ENCODE data around the gene WLS.

GRCh38 chr1:68112835-68113243 lies 119.5 kb downstream of the WLS start:
- TF ChIP-seq MXI1 (IDR thresholded peaks at IDR 0.05; ENCODE audit: low read depth, low read length) (no peak), NFYB (IDR thresholded peaks at IDR 0.05; ENCODE audit: insufficient read depth, low read depth, low read length) (no peak), YY1 (IDR thresholded peaks at IDR 0.05; ENCODE audit: low read depth, low read length) (no peak), ATF3 (IDR thresholded peaks at IDR 0.05; ENCODE audit: borderline replicate concordance, extremely low read depth, low read depth, low read length) (no peak), SIN3A (IDR thresholded peaks at IDR 0.05; ENCODE audit: low read depth, low read length) (no peak), ZNF384 (IDR thresholded peaks at IDR 0.05; ENCODE audit: borderline replicate concordance, low read depth, low read length) (no peak), TBL1XR1 (IDR thresholded peaks at IDR 0.05; ENCODE audit: low read depth, low read length) (no peak), TCF12 (IDR thresholded peaks at IDR 0.05; ENCODE audit: low read depth, low read length) (no peak), SIX5 (IDR thresholded peaks at IDR 0.05; ENCODE audit: low read depth, low read length, severe bottlenecking) (no peak)
- TF ChIP-seq, protein P1, sequence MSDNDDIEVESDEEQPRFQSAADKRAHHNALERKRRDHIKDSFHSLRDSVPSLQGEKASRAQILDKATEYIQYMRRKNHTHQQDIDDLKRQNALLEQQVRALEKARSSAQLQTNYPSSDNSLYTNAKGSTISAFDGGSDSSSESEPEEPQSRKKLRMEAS (IDR thresholded peaks at IDR 0.05; ENCODE audit: low read depth, low read length): no peak
- TF ChIP-seq, protein P2, sequence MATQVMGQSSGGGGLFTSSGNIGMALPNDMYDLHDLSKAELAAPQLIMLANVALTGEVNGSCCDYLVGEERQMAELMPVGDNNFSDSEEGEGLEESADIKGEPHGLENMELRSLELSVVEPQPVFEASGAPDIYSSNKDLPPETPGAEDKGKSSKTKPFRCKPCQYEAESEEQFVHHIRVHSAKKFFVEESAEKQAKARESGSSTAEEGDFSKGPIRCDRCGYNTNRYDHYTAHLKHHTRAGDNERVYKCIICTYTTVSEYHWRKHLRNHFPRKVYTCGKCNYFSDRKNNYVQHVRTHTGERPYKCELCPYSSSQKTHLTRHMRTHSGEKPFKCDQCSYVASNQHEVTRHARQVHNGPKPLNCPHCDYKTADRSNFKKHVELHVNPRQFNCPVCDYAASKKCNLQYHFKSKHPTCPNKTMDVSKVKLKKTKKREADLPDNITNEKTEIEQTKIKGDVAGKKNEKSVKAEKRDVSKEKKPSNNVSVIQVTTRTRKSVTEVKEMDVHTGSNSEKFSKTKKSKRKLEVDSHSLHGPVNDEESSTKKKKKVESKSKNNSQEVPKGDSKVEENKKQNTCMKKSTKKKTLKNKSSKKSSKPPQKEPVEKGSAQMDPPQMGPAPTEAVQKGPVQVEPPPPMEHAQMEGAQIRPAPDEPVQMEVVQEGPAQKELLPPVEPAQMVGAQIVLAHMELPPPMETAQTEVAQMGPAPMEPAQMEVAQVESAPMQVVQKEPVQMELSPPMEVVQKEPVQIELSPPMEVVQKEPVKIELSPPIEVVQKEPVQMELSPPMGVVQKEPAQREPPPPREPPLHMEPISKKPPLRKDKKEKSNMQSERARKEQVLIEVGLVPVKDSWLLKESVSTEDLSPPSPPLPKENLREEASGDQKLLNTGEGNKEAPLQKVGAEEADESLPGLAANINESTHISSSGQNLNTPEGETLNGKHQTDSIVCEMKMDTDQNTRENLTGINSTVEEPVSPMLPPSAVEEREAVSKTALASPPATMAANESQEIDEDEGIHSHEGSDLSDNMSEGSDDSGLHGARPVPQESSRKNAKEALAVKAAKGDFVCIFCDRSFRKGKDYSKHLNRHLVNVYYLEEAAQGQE (IDR thresholded peaks at IDR 0.05; ENCODE audit: low read depth, low read length): no peak

Data from GM12878 (cell line).